HEK293 (cell line): ENCODE results near the gene VPS11.

Source experiments
- IKZF3 ChIP-seq: fragments of 450-650 bp; IDR thresholded peaks from 2 replicates; pipeline ENCODE4 v1.5.0; 2018; ENCODE audit warnings: missing biosample characterization, mild to moderate bottlenecking, missing genetic modification characterization, moderate library complexity
- SETDB1 ChIP-seq: IDR thresholded peaks from one replicate; pipeline ENCODE4 v1.6.1; 2017; ENCODE audit warnings: mild to moderate bottlenecking, low read length, moderate library complexity, mixed read lengths; ENCODE audit not compliant: insufficient read length
- ZFP37 ChIP-seq: fragments of 450-650 bp; formaldehyde crosslinking; IDR thresholded peaks from 2 replicates; pipeline ENCODE4 v1.5.1; 2016; ENCODE audit warnings: missing biosample characterization, missing genetic modification characterization
- ZNF335 ChIP-seq: fragments of 450-650 bp; formaldehyde crosslinking; conservative IDR thresholded peaks from 2 replicates; pipeline ENCODE4 v1.5.1; 2016; ENCODE audit warnings: missing biosample characterization, missing genetic modification characterization
- ZNF629 ChIP-seq: fragments of 450-650 bp; formaldehyde crosslinking; IDR thresholded peaks from 2 replicates; pipeline ENCODE4 v1.5.1; 2017; ENCODE audit warnings: missing biosample characterization, missing genetic modification characterization
- ZNF791 ChIP-seq: fragments of 450-650 bp; formaldehyde crosslinking; IDR thresholded peaks from 2 replicates; pipeline ENCODE4 v1.5.1; 2016; ENCODE audit warnings: missing biosample characterization, missing genetic modification characterization
- TF ChIP-seq, protein P1 (sequence below): fragments of 450-650 bp; formaldehyde crosslinking; IDR thresholded peaks from 2 replicates; pipeline ENCODE4 v1.5.1; 2016; ENCODE audit warnings: missing biosample characterization, missing genetic modification characterization
- TF ChIP-seq, protein P2 (sequence below): sonication (generic); formaldehyde crosslinking; IDR thresholded peaks from 2 replicates; pipeline ENCODE4 v1.8.1; 2022; ENCODE audit warnings: mild to moderate bottlenecking, moderate library complexity, missing genetic modification reagents

DNA sequence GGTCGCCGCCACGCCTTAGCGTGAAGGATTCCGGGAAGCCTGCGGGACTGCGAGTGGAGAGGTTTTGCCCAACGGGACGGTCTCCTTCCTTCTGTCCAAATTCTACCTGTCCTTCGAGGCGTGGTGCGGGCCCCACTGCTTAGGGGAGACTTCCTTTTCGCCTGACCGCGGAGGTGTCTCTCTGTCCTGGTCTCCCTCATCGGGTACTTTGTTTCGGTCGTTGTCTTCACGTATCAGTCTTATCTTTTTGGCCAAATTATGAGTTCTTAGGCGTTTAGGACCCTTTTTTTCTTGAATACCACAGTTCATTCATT lies 54.1 kb downstream of the VPS11 start:
- TF ChIP-seq, protein P1, sequence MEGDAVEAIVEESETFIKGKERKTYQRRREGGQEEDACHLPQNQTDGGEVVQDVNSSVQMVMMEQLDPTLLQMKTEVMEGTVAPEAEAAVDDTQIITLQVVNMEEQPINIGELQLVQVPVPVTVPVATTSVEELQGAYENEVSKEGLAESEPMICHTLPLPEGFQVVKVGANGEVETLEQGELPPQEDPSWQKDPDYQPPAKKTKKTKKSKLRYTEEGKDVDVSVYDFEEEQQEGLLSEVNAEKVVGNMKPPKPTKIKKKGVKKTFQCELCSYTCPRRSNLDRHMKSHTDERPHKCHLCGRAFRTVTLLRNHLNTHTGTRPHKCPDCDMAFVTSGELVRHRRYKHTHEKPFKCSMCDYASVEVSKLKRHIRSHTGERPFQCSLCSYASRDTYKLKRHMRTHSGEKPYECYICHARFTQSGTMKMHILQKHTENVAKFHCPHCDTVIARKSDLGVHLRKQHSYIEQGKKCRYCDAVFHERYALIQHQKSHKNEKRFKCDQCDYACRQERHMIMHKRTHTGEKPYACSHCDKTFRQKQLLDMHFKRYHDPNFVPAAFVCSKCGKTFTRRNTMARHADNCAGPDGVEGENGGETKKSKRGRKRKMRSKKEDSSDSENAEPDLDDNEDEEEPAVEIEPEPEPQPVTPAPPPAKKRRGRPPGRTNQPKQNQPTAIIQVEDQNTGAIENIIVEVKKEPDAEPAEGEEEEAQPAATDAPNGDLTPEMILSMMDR (tag by site-specific recombination), result no peak
- TF ChIP-seq SETDB1 (no peak), ZNF335 (tag by site-specific recombination) (peak; percentile 79), IKZF3 (tag by site-specific recombination) (no peak), ZFP37 (no peak), ZNF629 (tag by site-specific recombination) (no peak), ZNF791 (no peak)
- TF ChIP-seq, protein P2, sequence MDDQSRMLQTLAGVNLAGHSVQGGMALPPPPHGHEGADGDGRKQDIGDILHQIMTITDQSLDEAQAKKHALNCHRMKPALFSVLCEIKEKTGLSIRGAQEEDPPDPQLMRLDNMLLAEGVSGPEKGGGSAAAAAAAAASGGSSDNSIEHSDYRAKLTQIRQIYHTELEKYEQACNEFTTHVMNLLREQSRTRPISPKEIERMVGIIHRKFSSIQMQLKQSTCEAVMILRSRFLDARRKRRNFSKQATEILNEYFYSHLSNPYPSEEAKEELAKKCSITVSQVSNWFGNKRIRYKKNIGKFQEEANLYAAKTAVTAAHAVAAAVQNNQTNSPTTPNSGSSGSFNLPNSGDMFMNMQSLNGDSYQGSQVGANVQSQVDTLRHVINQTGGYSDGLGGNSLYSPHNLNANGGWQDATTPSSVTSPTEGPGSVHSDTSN, result no peak
